ENCODE data around the gene TEPSIN. TPM values are rescaled to one million over a fixed set of nuclear protein-coding genes. Genes with fewer than 3 reads are reported as not detected.

The TEPSIN gene
- total RNA-seq, 1 experiment from 2014 or later: 38.8 TPM

DNA sequence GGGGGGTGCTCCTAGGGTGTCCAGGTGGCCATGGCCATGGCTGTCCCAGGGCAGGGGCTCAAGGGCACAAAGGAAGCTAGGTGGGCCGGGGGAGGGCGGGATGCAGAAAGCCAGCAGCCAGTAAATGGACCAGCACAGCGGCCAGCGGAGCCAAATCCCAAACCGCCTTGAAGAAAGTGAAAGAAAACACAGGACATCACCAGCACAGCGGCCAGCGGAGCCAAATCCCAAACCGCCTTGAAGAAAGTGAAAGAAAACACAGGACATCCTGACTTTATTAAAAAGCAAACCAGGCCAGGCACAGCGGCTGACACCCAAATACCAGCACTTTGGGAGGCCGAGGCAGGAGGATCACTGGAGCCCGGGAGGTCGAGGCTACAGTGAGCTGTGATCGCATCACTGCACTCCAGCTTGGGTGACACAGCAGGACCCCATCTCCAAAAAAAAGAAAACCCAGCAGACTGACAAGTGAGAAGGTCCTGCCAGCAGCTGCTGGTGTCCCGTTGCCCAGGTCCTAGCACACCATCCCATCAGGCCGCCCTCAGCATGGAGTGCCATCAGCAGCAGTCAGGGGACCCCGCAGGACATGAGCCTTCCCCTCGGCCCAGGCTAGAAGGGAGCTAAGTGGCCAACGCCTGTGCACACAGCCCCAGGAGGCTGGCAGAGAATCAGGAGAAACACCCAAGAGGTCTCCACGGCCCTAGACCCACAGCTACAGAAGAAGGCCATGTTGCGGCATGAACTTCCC is 39.3 kb upstream of the TEPSIN start:
- H3K9me3 ChIP-seq (ENCODE audit: control insufficient read depth, low read depth, low read length): no peaks in the 10 kb centered on the region
- H3K79me2 ChIP-seq (ENCODE audit: insufficient read depth, low read length): no peaks in the 10 kb centered on the region
- H4K20me1 ChIP-seq (ENCODE audit: control insufficient read depth, insufficient read depth, insufficient read length): no peaks in the 10 kb centered on the region
- no peak overlapping the region for H3K27ac ChIP-seq (ENCODE audit: insufficient read length, low read depth, low read length)
- no peak overlapping the region for H3T11ph ChIP-seq (ENCODE audit: low read length)
- H2AFZ ChIP-seq (ENCODE audit: low read length): no peak overlapping the region
- H3K27me3 Mint-ChIP-seq (ENCODE audit: low read depth): no peaks in the 10 kb centered on the region
- no peak overlapping the region for H4K8ac ChIP-seq (replicated peaks; ENCODE audit: insufficient read length, low read depth, low read length)
- H2BK12ac ChIP-seq (ENCODE audit: insufficient read length, low read depth, low read length): no peak overlapping the region
- TF ChIP-seq, protein P1, sequence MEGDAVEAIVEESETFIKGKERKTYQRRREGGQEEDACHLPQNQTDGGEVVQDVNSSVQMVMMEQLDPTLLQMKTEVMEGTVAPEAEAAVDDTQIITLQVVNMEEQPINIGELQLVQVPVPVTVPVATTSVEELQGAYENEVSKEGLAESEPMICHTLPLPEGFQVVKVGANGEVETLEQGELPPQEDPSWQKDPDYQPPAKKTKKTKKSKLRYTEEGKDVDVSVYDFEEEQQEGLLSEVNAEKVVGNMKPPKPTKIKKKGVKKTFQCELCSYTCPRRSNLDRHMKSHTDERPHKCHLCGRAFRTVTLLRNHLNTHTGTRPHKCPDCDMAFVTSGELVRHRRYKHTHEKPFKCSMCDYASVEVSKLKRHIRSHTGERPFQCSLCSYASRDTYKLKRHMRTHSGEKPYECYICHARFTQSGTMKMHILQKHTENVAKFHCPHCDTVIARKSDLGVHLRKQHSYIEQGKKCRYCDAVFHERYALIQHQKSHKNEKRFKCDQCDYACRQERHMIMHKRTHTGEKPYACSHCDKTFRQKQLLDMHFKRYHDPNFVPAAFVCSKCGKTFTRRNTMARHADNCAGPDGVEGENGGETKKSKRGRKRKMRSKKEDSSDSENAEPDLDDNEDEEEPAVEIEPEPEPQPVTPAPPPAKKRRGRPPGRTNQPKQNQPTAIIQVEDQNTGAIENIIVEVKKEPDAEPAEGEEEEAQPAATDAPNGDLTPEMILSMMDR (conservative IDR thresholded peaks at IDR 0.05): no peak
- no peak overlapping the region for H3K4me3 Mint-ChIP-seq
- no peak overlapping the region for H3K4ac ChIP-seq (ENCODE audit: low read depth, low read length)
- H3K79me1 ChIP-seq (ENCODE audit: insufficient read depth, low read depth, low read length, poor library complexity, severe bottlenecking): no peaks in the 10 kb centered on the region
- WGBS (ENCODE audit: extremely low coverage, insufficient read length, low lambda C conversion rate): no CpG with 5 or more reads among the region's 20 CpGs
- H3K4me1 ChIP-seq (ENCODE audit: insufficient read depth, low read length): no peaks in the 10 kb centered on the region
- H3K14ac ChIP-seq (ENCODE audit: insufficient read depth, low read length): no peak overlapping the region
- no peak overlapping the region for H3K56ac ChIP-seq (ENCODE audit: insufficient read length, low read depth, low read length)
- peaks cover 11 to 42% (median 40%) of the 10 kb centered on the region in 3 experiments for H3K36me3 Mint-ChIP-seq (ENCODE audit: insufficient read depth in 1 of 3, low read depth in 3 of 3)
- H3K4me2 ChIP-seq (ENCODE audit: insufficient read depth, insufficient read length, low read length): no peak overlapping the region
- no peaks in the 10 kb centered on the region for H3K9me3 Mint-ChIP-seq
- H2BK15ac ChIP-seq (ENCODE audit: low read depth, low read length): no peak overlapping the region
- peak overlapping the region in 1 of 3 experiments; percentile 68; a peak in 1 of 7 replicates for H3K27ac Mint-ChIP-seq
- peaks cover 2% of the 10 kb centered on the region for H3K23me2 ChIP-seq (ENCODE audit: insufficient read length, low read depth, low read length, poor library complexity, severe bottlenecking)
- no peak overlapping the region for H2AK5ac ChIP-seq (ENCODE audit: insufficient read length, low read length)
- no peak overlapping the region for H3K23ac ChIP-seq (ENCODE audit: insufficient read length, low read depth, low read length)
- H3K27me3 ChIP-seq (ENCODE audit: insufficient read depth, low read length): no peaks in the 10 kb centered on the region
- no peak overlapping the region for H3K18ac ChIP-seq (ENCODE audit: insufficient read length, low read depth, low read length)
- H2BK20ac ChIP-seq (ENCODE audit: low read depth, low read length, poor library complexity, severe bottlenecking): no peak overlapping the region
- no peak overlapping the region for H2BK120ac ChIP-seq (ENCODE audit: low read depth, low read length, poor library complexity, severe bottlenecking)
- no peak overlapping the region for H2BK5ac ChIP-seq (ENCODE audit: insufficient read length, low read length)
- no peak overlapping the region for H4K5ac ChIP-seq (ENCODE audit: insufficient read length, low read depth, low read length)
- no peak for DNase-seq
- H4K91ac ChIP-seq (ENCODE audit: insufficient read length, low read depth, low read length): no peak overlapping the region
- H3K4me1 Mint-ChIP-seq: no peaks in the 10 kb centered on the region
- H3K9ac ChIP-seq (ENCODE audit: extremely low read depth, insufficient read length, low read length): no peak overlapping the region
